Astrocyte (in vitro differentiated cells and primary cell): ENCODE measurements around the gene NKAIN4.

Experiments
- CTCF ChIP-seq: IDR thresholded peaks from 2 replicates; pipeline ENCODE4 v1.5.1; 2011; ENCODE audit warnings: low read depth, mild to moderate bottlenecking, inconsistent platforms, low read length, moderate library complexity; ENCODE audit not compliant: insufficient read depth
- EZH2 ChIP-seq: IDR thresholded peaks from 2 replicates; pipeline ENCODE4 v1.6.1; 2012; ENCODE audit warnings: mild to moderate bottlenecking, low read length, inconsistent platforms; ENCODE audit not compliant: insufficient read depth

- TF ChIP-seq CTCF: no peak
- no peak for TF ChIP-seq EZH2
These were observed 24.4 kb upstream of the NKAIN4 start for GRCh38 chr20:63278661-63279060.
